GM19240 (cell line): ENCODE results near the gene CHPT1.
"Not testable (repeated sequence)": the region's sequence is repeated elsewhere in the genome, so short reads cannot be mapped to it uniquely, and the experiment has no call there.

Experiments
- DNase-seq: peaks from one replicate; pipeline ENCODE4 v3.0.0; 2011; ENCODE audit warnings: low spot score; ENCODE audit not compliant: insufficient read length

The CHPT1 gene

GRCh38 chr12:101697197-101697929 is at the start of gene CHPT1:
Gene CHPT1, plus strand, starts transcription at chr12:101697640. Its CDS starts 222 bp downstream, at chr12:101697862.
- DNase-seq, result peak; percentile 34

- no peak for DNase-seq
These were observed 49.7 kb upstream of the CHPT1 start for GRCh38 chr12:101647711-101648110.

GRCh38 chr12:101648195-101648594 is 49.2 kb upstream of the CHPT1 start:
- no peak for DNase-seq

GRCh38 chr12:101650346-101651117 is 46.9 kb upstream of the CHPT1 start:
- no peak for DNase-seq

GRCh38 chr12:101653030-101653429 is 44.4 kb upstream of the CHPT1 start:
- no peak for DNase-seq

- no peak for DNase-seq
These were observed 43.9 kb upstream of the CHPT1 start for GRCh38 chr12:101653503-101653902.

- DNase-seq, result no peak
These were observed 43.0 kb upstream of the CHPT1 start for GRCh38 chr12:101654442-101654841.

GRCh38 chr12:101655393-101655792 is 42.0 kb upstream of the CHPT1 start:
- no peak for DNase-seq

- not testable (repeated sequence) for DNase-seq
These were observed 36.8 kb upstream of the CHPT1 start for GRCh38 chr12:101660662-101661061.

GRCh38 chr12:101663298-101663697 is 34.1 kb upstream of the CHPT1 start:
- no peak for DNase-seq

- DNase-seq, result no peak
These were observed 32.4 kb upstream of the CHPT1 start for GRCh38 chr12:101664992-101665391.

GRCh38 chr12:101666052-101666728 is 31.2 kb upstream of the CHPT1 start:
- DNase-seq, result no peak

GRCh38 chr12:101667591-101667990 is 29.8 kb upstream of the CHPT1 start:
- DNase-seq, result no peak

- DNase-seq, result no peak
These were observed 27.3 kb upstream of the CHPT1 start for GRCh38 chr12:101670007-101670671.

GRCh38 chr12:101671157-101671791 is 26.2 kb upstream of the CHPT1 start:
- peak; percentile 11 for DNase-seq

- DNase-seq, result no peak
These were observed 25.6 kb upstream of the CHPT1 start for GRCh38 chr12:101671833-101672232.

- DNase-seq, result no peak
These were observed 21.9 kb upstream of the CHPT1 start for GRCh38 chr12:101675555-101675954.

- DNase-seq, result not testable (repeated sequence)
These were observed 20.9 kb upstream of the CHPT1 start for GRCh38 chr12:101676497-101676896.

GRCh38 chr12:101678081-101678480 is 19.4 kb upstream of the CHPT1 start:
- DNase-seq, result no peak

GRCh38 chr12:101680240-101680639 is 17.2 kb upstream of the CHPT1 start:
- no peak for DNase-seq

GRCh38 chr12:101680647-101681046 is 16.8 kb upstream of the CHPT1 start:
- DNase-seq, result no peak
